H1 (cell line): ENCODE results near the gene CHST10. TPM values are rescaled to one million over a fixed set of nuclear protein-coding genes. Genes with fewer than 3 reads are reported as not detected.

Experiments
- HDAC6 ChIP-seq: IDR thresholded peaks from one replicate; pipeline ENCODE4 v1.7.1; 2012; ENCODE audit warnings: low read depth, mild to moderate bottlenecking, inconsistent platforms, low read length, moderate library complexity
- polyA plus RNA-seq, 7 experiments: library from polyadenylated mRNA; depleted of rRNA in 3 of 7; stranded (reverse) in 5 of 7; unstranded in 2 of 7; fragments of >200 nt in 5 of 7; fragments of 200-250 nt in 2 of 7; gene quantifications; 1 replicate in 5 of 7; 2 replicates in 1 of 7; 4 replicates in 1 of 7; pipeline versions ENCODE4 v1.2.1 to v1.2.3, GENCODE V29; 2011 to 2013; ENCODE audit warnings: missing spikeins in 2 of 7, mixed read lengths in 2 of 7
- total RNA-seq: library from RNA; stranded (reverse); fragmentation: NEBNext Ultra II Directional; extraction: Animal tissue kit (Norgen Biotek cat#: 25700); gene quantifications from 2 replicates; pipeline ENCODE4 v1.2.1, GENCODE V29; 2021
- TF ChIP-seq, protein P1 (sequence below): fragments of 300-600 bp; sonication (generic); IDR thresholded peaks from 2 replicates; pipeline ENCODE4 v1.7.1; 2012; ENCODE audit warnings: low read length, moderate library complexity, mild to moderate bottlenecking, inconsistent platforms; ENCODE audit not compliant: insufficient replicate concordance

Gene CHST10
- total and polyA plus RNA-seq, 2 of the 8 experiments (the other 6 are each of a cell fraction or from before 2014, with no cell fraction given) = 27.3 to 29.1 TPM

DNA sequence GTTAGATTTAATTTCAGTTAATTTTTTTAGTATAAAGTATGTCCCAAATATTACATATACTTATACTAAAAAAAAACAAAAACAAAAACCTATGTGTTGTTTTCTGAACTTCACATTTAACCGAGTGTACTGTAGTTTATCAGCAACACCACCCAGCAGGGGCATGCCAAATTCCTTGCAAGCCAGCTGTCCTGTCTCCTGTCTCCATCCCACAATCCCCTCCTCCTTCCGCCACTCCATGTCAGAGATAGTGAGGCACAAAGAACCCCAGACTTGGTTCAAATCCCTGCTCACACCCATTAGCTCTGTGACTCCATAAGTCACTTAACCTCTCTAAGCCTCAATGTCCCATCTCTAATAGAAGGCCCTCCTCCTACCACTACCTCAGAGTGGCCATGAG is 9.4 kb downstream of the CHST10 start (continued):
- TF ChIP-seq, protein P1, sequence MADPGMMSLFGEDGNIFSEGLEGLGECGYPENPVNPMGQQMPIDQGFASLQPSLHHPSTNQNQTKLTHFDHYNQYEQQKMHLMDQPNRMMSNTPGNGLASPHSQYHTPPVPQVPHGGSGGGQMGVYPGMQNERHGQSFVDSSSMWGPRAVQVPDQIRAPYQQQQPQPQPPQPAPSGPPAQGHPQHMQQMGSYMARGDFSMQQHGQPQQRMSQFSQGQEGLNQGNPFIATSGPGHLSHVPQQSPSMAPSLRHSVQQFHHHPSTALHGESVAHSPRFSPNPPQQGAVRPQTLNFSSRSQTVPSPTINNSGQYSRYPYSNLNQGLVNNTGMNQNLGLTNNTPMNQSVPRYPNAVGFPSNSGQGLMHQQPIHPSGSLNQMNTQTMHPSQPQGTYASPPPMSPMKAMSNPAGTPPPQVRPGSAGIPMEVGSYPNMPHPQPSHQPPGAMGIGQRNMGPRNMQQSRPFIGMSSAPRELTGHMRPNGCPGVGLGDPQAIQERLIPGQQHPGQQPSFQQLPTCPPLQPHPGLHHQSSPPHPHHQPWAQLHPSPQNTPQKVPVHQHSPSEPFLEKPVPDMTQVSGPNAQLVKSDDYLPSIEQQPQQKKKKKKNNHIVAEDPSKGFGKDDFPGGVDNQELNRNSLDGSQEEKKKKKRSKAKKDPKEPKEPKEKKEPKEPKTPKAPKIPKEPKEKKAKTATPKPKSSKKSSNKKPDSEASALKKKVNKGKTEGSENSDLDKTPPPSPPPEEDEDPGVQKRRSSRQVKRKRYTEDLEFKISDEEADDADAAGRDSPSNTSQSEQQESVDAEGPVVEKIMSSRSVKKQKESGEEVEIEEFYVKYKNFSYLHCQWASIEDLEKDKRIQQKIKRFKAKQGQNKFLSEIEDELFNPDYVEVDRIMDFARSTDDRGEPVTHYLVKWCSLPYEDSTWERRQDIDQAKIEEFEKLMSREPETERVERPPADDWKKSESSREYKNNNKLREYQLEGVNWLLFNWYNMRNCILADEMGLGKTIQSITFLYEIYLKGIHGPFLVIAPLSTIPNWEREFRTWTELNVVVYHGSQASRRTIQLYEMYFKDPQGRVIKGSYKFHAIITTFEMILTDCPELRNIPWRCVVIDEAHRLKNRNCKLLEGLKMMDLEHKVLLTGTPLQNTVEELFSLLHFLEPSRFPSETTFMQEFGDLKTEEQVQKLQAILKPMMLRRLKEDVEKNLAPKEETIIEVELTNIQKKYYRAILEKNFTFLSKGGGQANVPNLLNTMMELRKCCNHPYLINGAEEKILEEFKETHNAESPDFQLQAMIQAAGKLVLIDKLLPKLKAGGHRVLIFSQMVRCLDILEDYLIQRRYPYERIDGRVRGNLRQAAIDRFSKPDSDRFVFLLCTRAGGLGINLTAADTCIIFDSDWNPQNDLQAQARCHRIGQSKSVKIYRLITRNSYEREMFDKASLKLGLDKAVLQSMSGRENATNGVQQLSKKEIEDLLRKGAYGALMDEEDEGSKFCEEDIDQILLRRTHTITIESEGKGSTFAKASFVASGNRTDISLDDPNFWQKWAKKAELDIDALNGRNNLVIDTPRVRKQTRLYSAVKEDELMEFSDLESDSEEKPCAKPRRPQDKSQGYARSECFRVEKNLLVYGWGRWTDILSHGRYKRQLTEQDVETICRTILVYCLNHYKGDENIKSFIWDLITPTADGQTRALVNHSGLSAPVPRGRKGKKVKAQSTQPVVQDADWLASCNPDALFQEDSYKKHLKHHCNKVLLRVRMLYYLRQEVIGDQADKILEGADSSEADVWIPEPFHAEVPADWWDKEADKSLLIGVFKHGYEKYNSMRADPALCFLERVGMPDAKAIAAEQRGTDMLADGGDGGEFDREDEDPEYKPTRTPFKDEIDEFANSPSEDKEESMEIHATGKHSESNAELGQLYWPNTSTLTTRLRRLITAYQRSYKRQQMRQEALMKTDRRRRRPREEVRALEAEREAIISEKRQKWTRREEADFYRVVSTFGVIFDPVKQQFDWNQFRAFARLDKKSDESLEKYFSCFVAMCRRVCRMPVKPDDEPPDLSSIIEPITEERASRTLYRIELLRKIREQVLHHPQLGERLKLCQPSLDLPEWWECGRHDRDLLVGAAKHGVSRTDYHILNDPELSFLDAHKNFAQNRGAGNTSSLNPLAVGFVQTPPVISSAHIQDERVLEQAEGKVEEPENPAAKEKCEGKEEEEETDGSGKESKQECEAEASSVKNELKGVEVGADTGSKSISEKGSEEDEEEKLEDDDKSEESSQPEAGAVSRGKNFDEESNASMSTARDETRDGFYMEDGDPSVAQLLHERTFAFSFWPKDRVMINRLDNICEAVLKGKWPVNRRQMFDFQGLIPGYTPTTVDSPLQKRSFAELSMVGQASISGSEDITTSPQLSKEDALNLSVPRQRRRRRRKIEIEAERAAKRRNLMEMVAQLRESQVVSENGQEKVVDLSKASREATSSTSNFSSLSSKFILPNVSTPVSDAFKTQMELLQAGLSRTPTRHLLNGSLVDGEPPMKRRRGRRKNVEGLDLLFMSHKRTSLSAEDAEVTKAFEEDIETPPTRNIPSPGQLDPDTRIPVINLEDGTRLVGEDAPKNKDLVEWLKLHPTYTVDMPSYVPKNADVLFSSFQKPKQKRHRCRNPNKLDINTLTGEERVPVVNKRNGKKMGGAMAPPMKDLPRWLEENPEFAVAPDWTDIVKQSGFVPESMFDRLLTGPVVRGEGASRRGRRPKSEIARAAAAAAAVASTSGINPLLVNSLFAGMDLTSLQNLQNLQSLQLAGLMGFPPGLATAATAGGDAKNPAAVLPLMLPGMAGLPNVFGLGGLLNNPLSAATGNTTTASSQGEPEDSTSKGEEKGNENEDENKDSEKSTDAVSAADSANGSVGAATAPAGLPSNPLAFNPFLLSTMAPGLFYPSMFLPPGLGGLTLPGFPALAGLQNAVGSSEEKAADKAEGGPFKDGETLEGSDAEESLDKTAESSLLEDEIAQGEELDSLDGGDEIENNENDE = no peak
- no peak for TF ChIP-seq HDAC6
